ENCODE data around the gene FAM120C.

FAM120C gene

DNA sequence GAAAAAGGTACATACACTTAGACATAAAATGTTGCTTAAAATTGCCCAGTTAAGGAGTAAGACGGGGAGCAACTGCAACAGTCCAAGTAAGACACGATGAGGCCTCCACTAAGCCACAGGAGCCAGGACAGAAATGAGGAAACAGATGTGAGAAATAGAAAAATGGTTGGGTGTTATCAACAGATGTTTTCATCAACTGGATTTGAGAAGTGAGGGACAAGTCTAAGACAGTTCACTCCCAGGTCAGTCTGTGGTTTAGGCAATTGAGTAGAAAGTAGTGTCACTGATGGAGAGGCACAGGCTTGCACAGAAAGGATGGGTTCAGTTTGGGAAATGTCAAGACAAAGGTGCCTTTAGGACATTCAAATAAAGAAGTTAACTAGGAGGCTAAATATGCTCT lies 115.3 kb downstream of the FAM120C start:
- Histone ChIP-seq H3K27ac (ENCODE audit: low read length) (no peak overlapping the region), H3K9me3 (ENCODE audit: control insufficient read depth in 2 of 2, low read length in 2 of 2) (no peaks in the 10 kb centered on the region), H3K27me3 (ENCODE audit: control insufficient read depth in 1 of 2, insufficient read depth in 2 of 2, low read length in 2 of 2) (peaks cover 0 to 2% of the 10 kb centered on the region in 2 donors), H3K36me3 (ENCODE audit: control insufficient read depth in 2 of 2, insufficient read depth in 2 of 2, low read length in 2 of 2) (peaks cover 2 to 6% of the 10 kb centered on the region in 2 donors), H3K4me1 (ENCODE audit: control insufficient read depth, insufficient read depth, low read length) (no peaks in the 10 kb centered on the region), H3K4me3 (ENCODE audit: low read length in 2 of 2) (no peak overlapping the region), H3K9ac (ENCODE audit: low read length in 2 of 2) (no peak overlapping the region)

DNA sequence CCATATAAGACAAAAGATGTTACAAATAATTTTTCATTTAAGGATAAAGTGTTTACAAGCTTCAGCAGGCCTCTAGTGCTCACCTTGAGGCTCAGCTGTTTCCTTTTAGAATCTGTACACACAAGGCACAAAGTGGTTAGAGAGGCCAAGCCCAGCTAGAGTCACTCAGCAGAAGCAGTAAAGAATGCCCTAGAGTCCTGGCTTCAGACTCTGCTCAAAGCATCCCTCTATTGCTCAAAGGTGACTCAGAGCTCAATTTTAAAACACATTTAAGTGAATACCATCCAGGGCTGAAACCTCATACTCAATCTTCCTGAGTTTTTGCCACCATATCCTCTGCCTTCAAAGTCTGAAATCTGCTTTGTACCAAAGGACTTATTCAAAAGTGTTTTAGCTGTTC lies 116.2 kb downstream of the FAM120C start:
- no peak overlapping the region for H3K4me3 ChIP-seq (ENCODE audit: low read length in 2 of 2)
- H3K36me3 ChIP-seq (ENCODE audit: control insufficient read depth in 2 of 2, insufficient read depth in 2 of 2, low read length in 2 of 2): peaks cover 2 to 3% of the 10 kb centered on the region in 2 donors
- H3K9me3 ChIP-seq (ENCODE audit: control insufficient read depth in 2 of 2, low read length in 2 of 2): no peaks in the 10 kb centered on the region
- no peak overlapping the region for H3K9ac ChIP-seq (ENCODE audit: low read length in 2 of 2)
- H3K27me3 ChIP-seq (ENCODE audit: control insufficient read depth in 1 of 2, insufficient read depth in 2 of 2, low read length in 2 of 2): peaks cover 0 to 2% of the 10 kb centered on the region in 2 donors
- H3K4me1 ChIP-seq (ENCODE audit: control insufficient read depth, insufficient read depth, low read length): no peaks in the 10 kb centered on the region
- no peak overlapping the region for H3K27ac ChIP-seq (ENCODE audit: low read length)

DNA sequence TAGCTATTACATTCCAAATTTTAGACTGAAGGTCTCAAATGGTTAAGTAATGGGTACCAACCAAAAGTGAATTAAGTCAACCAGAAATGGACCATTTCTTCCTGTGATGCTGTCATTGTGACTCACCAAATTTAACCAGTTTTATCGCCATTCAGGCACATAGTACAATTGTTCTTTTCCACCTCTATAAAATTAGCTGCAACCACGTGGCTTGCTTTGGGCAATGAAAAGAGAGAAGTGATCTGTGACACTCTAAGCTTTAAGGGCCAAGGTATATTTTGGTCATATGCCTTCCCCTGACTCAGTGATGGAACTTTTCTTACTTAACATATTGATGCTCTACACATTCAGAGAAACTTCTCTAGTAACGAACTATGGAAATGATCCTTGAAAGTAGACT lies 118.5 kb downstream of the FAM120C start:
- Histone ChIP-seq H3K27me3 (ENCODE audit: control insufficient read depth in 1 of 2, insufficient read depth in 2 of 2, low read length in 2 of 2) (peaks cover 0 to 2% of the 10 kb centered on the region in 2 donors), H3K9me3 (ENCODE audit: control insufficient read depth in 2 of 2, low read length in 2 of 2) (no peaks in the 10 kb centered on the region), H3K4me3 (ENCODE audit: low read length in 2 of 2) (no peak overlapping the region), H3K4me1 (ENCODE audit: control insufficient read depth, insufficient read depth, low read length) (no peaks in the 10 kb centered on the region), H3K27ac (ENCODE audit: low read length) (no peak overlapping the region), H3K36me3 (ENCODE audit: control insufficient read depth in 2 of 2, insufficient read depth in 2 of 2, low read length in 2 of 2) (no peaks in the 10 kb centered on the region), H3K9ac (ENCODE audit: low read length in 2 of 2) (no peak overlapping the region)

DNA sequence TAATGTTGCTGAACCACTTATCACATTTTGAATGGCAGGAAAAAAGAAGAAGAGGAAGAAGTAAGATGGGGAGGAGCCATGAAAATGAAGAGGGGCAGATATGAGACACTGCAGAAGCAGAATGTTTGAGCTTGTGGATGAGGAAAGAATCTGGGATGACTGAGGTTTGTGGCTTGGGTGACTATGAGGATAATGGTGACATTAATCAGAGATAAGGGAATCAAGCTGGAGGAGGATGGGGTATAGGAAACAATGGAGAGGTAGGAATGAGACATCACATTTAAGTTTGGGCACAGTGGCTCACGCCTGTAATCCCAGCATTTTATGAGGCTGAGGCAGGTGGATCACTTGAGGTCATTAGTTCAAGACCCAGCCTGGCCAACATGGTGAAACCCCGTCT lies 119.7 kb downstream of the FAM120C start:
- H3K4me1 ChIP-seq (ENCODE audit: control insufficient read depth, insufficient read depth, low read length): no peaks in the 10 kb centered on the region
- H3K4me3 ChIP-seq (ENCODE audit: low read length in 2 of 2): no peak overlapping the region
- no peak overlapping the region for H3K27ac ChIP-seq (ENCODE audit: low read length)
- H3K27me3 ChIP-seq (ENCODE audit: control insufficient read depth in 1 of 2, insufficient read depth in 2 of 2, low read length in 2 of 2): peaks cover 0 to 2% of the 10 kb centered on the region in 2 donors
- H3K9ac ChIP-seq (ENCODE audit: low read length in 2 of 2): no peak overlapping the region
- H3K36me3 ChIP-seq (ENCODE audit: control insufficient read depth in 2 of 2, insufficient read depth in 2 of 2, low read length in 2 of 2): no peaks in the 10 kb centered on the region
- H3K9me3 ChIP-seq (ENCODE audit: control insufficient read depth in 2 of 2, low read length in 2 of 2): no peaks in the 10 kb centered on the region

GRCh38 chrX:54049801-54050200 lies 133.3 kb downstream of the FAM120C start:
- Histone ChIP-seq H3K27ac (ENCODE audit: low read length) (no peak overlapping the region), H3K36me3 (ENCODE audit: control insufficient read depth in 2 of 2, insufficient read depth in 2 of 2, low read length in 2 of 2) (no peaks in the 10 kb centered on the region), H3K4me1 (ENCODE audit: control insufficient read depth, insufficient read depth, low read length) (peaks cover 3% of the 10 kb centered on the region), H3K4me3 (ENCODE audit: low read length in 2 of 2) (no peak overlapping the region), H3K27me3 (ENCODE audit: control insufficient read depth in 1 of 2, insufficient read depth in 2 of 2, low read length in 2 of 2) (no peaks in the 10 kb centered on the region), H3K9me3 (ENCODE audit: control insufficient read depth in 2 of 2, low read length in 2 of 2) (no peaks in the 10 kb centered on the region), H3K9ac (ENCODE audit: low read length in 2 of 2) (no peak overlapping the region)

- H3K27ac ChIP-seq (ENCODE audit: low read length): no peak overlapping the region
- peaks cover 3% of the 10 kb centered on the region for H3K4me1 ChIP-seq (ENCODE audit: control insufficient read depth, insufficient read depth, low read length)
- H3K4me3 ChIP-seq (ENCODE audit: low read length in 2 of 2): no peak overlapping the region
- no peaks in the 10 kb centered on the region for H3K27me3 ChIP-seq (ENCODE audit: control insufficient read depth in 1 of 2, insufficient read depth in 2 of 2, low read length in 2 of 2)
- no peak overlapping the region for H3K9ac ChIP-seq (ENCODE audit: low read length in 2 of 2)
- no peaks in the 10 kb centered on the region for H3K36me3 ChIP-seq (ENCODE audit: control insufficient read depth in 2 of 2, insufficient read depth in 2 of 2, low read length in 2 of 2)
- H3K9me3 ChIP-seq (ENCODE audit: control insufficient read depth in 2 of 2, low read length in 2 of 2): no peaks in the 10 kb centered on the region
These were observed 134.6 kb downstream of the FAM120C start for GRCh38 chrX:54048412-54048811.

DNA sequence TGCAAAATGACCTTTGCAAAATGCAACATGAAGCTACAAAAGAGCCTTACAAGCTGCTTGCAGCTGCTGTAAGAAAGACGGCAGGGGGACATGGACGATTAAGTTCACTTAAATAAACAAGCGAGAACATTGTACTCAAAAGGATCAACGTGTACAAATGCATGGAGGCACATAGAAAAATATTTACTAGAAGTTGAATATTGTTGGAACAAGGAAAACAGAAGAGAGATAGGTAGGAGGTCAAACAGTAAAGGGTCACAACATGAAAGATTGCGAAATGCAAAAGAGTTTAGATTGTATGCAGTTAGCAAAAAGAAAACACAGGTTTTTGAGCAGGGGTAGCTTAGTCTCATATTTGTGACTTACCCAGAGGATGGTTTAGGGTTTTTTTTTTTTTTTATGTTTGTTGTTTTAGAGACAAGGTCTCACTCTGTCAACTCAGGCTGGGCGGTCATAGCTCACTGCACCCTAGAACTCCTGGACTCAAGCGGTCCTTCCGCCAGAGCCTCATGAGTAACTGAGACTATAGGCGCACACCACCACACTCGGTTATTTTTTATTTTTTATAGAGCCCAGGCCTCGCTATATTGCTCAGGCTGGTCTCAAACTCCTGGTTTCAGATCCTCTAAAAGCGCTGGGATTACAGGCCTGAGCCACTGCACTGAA lies 137.4 kb downstream of the FAM120C start:
- no peak overlapping the region for H3K27ac ChIP-seq (ENCODE audit: low read length)
- H3K36me3 ChIP-seq (ENCODE audit: control insufficient read depth in 2 of 2, insufficient read depth in 2 of 2, low read length in 2 of 2): no peaks in the 10 kb centered on the region
- no peak overlapping the region for H3K4me3 ChIP-seq (ENCODE audit: low read length in 2 of 2)
- H3K9me3 ChIP-seq (ENCODE audit: control insufficient read depth in 2 of 2, low read length in 2 of 2): no peaks in the 10 kb centered on the region
- no peaks in the 10 kb centered on the region for H3K27me3 ChIP-seq (ENCODE audit: control insufficient read depth in 1 of 2, insufficient read depth in 2 of 2, low read length in 2 of 2)
- no peak overlapping the region for H3K9ac ChIP-seq (ENCODE audit: low read length in 2 of 2)
- H3K4me1 ChIP-seq (ENCODE audit: control insufficient read depth, insufficient read depth, low read length): peaks cover 3% of the 10 kb centered on the region

GRCh38 chrX:54044877-54045338 lies 138.1 kb downstream of the FAM120C start:
- H3K27me3 ChIP-seq (ENCODE audit: control insufficient read depth in 1 of 2, insufficient read depth in 2 of 2, low read length in 2 of 2): no peaks in the 10 kb centered on the region
- peak overlapping the region; percentile 70 to 71 for H3K4me3 ChIP-seq (ENCODE audit: low read length in 2 of 2)
- peaks cover 3% of the 10 kb centered on the region for H3K4me1 ChIP-seq (ENCODE audit: control insufficient read depth, insufficient read depth, low read length)
- H3K27ac ChIP-seq (ENCODE audit: low read length): peak overlapping the region; percentile 92
- H3K9ac ChIP-seq (ENCODE audit: low read length in 2 of 2): peak overlapping the region; percentile 72 to 86
- no peaks in the 10 kb centered on the region for H3K9me3 ChIP-seq (ENCODE audit: control insufficient read depth in 2 of 2, low read length in 2 of 2)
- peaks cover 0 to 4% of the 10 kb centered on the region in 2 donors for H3K36me3 ChIP-seq (ENCODE audit: control insufficient read depth in 2 of 2, insufficient read depth in 2 of 2, low read length in 2 of 2)

DNA sequence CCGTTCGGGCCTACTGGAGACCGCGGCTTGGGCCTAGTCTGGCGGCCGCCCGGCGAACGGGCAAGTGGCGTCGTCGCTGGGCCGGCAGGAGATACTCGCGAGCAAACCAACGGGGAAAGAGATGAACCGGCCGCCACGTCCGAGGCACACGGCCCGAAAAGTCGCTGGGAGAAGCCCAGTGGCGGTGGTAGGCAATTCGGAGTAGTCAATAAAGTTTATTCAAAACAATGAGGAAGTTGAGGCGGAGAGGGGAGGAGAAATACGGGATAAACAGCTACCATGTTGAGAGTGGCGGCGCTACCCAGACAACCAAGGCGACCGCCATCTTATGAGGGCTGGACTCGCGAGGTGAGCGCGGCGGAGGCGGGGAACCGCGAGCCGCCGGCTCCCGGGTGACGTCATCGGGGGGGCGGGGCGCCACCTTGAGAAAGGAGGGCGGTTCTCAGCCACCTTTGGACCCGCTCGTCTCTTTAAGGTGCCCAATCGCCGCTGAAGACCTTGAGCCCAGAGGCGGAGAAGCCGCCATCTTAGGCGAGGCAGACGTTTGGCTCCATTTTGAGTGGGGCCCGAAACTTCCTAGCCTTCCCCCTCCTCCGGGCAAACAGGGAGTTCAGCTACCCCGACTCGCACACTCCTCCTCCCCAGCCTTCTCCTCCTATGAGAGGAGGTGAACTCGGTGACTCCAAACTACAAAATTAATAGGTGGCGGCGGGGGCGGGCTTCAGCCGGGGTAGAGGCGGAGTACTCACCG lies 138.8 kb downstream of the FAM120C start, which contains the start of gene PHF8:
TSS of gene PHF8 (minus strand) at position 348 of the 751 bp plus-strand sequence. CDS start 1,745 bp downstream, outside the sequence.
- Histone ChIP-seq H3K36me3 (ENCODE audit: control insufficient read depth in 2 of 2, insufficient read depth in 2 of 2, low read length in 2 of 2) (peaks cover 0 to 4% of the 10 kb centered on the region in 2 donors), H3K27me3 (ENCODE audit: control insufficient read depth in 1 of 2, insufficient read depth in 2 of 2, low read length in 2 of 2) (no peaks in the 10 kb centered on the region), H3K4me1 (ENCODE audit: control insufficient read depth, insufficient read depth, low read length) (no peaks in the 10 kb centered on the region), H3K4me3 (ENCODE audit: low read length in 2 of 2) (peak within 1 kb of the TSS; percentile 70 to 80), H3K9ac (ENCODE audit: low read length in 2 of 2) (peak within 1 kb of the TSS; percentile 85 to 86), H3K9me3 (ENCODE audit: control insufficient read depth in 2 of 2, low read length in 2 of 2) (no peaks in the 10 kb centered on the region), H3K27ac (ENCODE audit: low read length) (peak within 1 kb of the TSS; percentile 92)

GRCh38 chrX:54043541-54044125 lies 139.4 kb downstream of the FAM120C start:
- Histone ChIP-seq H3K9ac (ENCODE audit: low read length in 2 of 2) (peak overlapping the region; percentile 84 to 85), H3K4me1 (ENCODE audit: control insufficient read depth, insufficient read depth, low read length) (no peaks in the 10 kb centered on the region), H3K27me3 (ENCODE audit: control insufficient read depth in 1 of 2, insufficient read depth in 2 of 2, low read length in 2 of 2) (no peaks in the 10 kb centered on the region), H3K36me3 (ENCODE audit: control insufficient read depth in 2 of 2, insufficient read depth in 2 of 2, low read length in 2 of 2) (peaks cover 0 to 4% of the 10 kb centered on the region in 2 donors), H3K9me3 (ENCODE audit: control insufficient read depth in 2 of 2, low read length in 2 of 2) (no peaks in the 10 kb centered on the region), H3K27ac (ENCODE audit: low read length) (peak overlapping the region; percentile 92), H3K4me3 (ENCODE audit: low read length in 2 of 2) (peak overlapping the region; percentile 68 to 80)

Measured in stomach smooth muscle (tissue), 2 donors.